Neuronal stem cell (in vitro differentiated cells): Measurements from ENCODE around the gene KIF7.

Experiments
- DNase-seq: peaks from one replicate; pipeline ENCODE4 v3.0.0-alpha.2; 2013; ENCODE audit warnings: low spot score
- H2AFZ ChIP-seq: one replicate; pipeline ENCODE4 v1.6.1; 2013; ENCODE audit warnings: mild to moderate bottlenecking, low read length, inconsistent platforms
- H2AK5ac ChIP-seq: 2 replicates; pipeline ENCODE4 v1.6.1; 2013; ENCODE audit warnings: low read depth, mild to moderate bottlenecking, inconsistent platforms, low read length, moderate library complexity, mixed read lengths
- H2BK120ac ChIP-seq: 2 replicates; pipeline ENCODE4 v1.6.1; 2013; ENCODE audit warnings: low read depth, mild to moderate bottlenecking, inconsistent platforms, low read length, moderate library complexity, mixed read lengths
- H2BK12ac ChIP-seq: one replicate; pipeline ENCODE4 v1.6.1; 2013; ENCODE audit warnings: low read length, inconsistent platforms
- H2BK15ac ChIP-seq: 2 replicates; pipeline ENCODE4 v1.6.1; 2013; ENCODE audit warnings: mild to moderate bottlenecking, low read length, inconsistent platforms, mixed read lengths
- H2BK5ac ChIP-seq: one replicate; pipeline ENCODE4 v1.6.1; 2013; ENCODE audit warnings: inconsistent platforms, mild to moderate bottlenecking, low read length, moderate library complexity
- H3K14ac ChIP-seq: one replicate; pipeline ENCODE4 v1.6.1; 2013; ENCODE audit warnings: low read length, inconsistent platforms
- H3K18ac ChIP-seq: 2 replicates; pipeline ENCODE4 v1.6.1; 2013; ENCODE audit warnings: low read length, inconsistent platforms
- H3K23ac ChIP-seq: 2 replicates; pipeline ENCODE4 v1.6.1; 2013; ENCODE audit warnings: low read depth, mild to moderate bottlenecking, mixed read lengths, low read length, inconsistent platforms; ENCODE audit not compliant: poor library complexity
- H3K27ac ChIP-seq: replicated peaks from 3 replicates; pipeline ENCODE4 v1.5.1; 2013; ENCODE audit warnings: low read length, inconsistent platforms
- H3K27me3 ChIP-seq, 3 experiments: 2 replicates each; pipeline ENCODE4 v1.6.1; 2013; ENCODE audit warnings: low read length in 3 of 3, mild to moderate bottlenecking in 2 of 3, inconsistent platforms in 1 of 3, low read depth in 1 of 3, mixed read lengths in 1 of 3, moderate library complexity in 1 of 3; ENCODE audit not compliant: control insufficient read depth in 3 of 3, insufficient read depth in 3 of 3
- H3K36me3 ChIP-seq, 2 donors: replicated peaks in 1 of 2; 2 replicates each; pipeline ENCODE4 v1.6.1; 2013; ENCODE audit warnings: low read length in 2 of 2; ENCODE audit not compliant: control insufficient read depth in 2 of 2, insufficient read depth in 2 of 2
- H3K4ac ChIP-seq: 2 replicates; pipeline ENCODE4 v1.6.1; 2013; ENCODE audit warnings: inconsistent platforms, mild to moderate bottlenecking, low read length, moderate library complexity
- H3K4me1 ChIP-seq, 2 donors: 1 replicate in 1 of 2; 2 replicates in 1 of 2; pipeline ENCODE4 v1.6.1; 2013; ENCODE audit warnings: low read length in 2 of 2, low read depth in 1 of 2; ENCODE audit not compliant: control insufficient read depth in 2 of 2, insufficient read depth in 1 of 2
- H3K4me2 ChIP-seq: one replicate; pipeline ENCODE4 v1.6.1; 2013; ENCODE audit warnings: mild to moderate bottlenecking, low read length, inconsistent platforms; ENCODE audit not compliant: insufficient read depth, poor library complexity, severe bottlenecking
- H3K4me3 ChIP-seq, 2 donors: 2 replicates each; pipeline ENCODE4 v1.5.1; 2013; ENCODE audit warnings: low read length in 2 of 2, mild to moderate bottlenecking in 2 of 2, inconsistent platforms in 1 of 2, moderate library complexity in 1 of 2
- H3K79me1 ChIP-seq: one replicate; pipeline ENCODE4 v1.6.1; 2013; ENCODE audit warnings: low read depth, mild to moderate bottlenecking, inconsistent platforms, low read length, moderate library complexity
- H3K9ac ChIP-seq: one replicate; pipeline ENCODE4 v1.6.1; 2013; ENCODE audit warnings: mild to moderate bottlenecking, low read depth, low read length, inconsistent platforms; ENCODE audit not compliant: poor library complexity
- H3K9me3 ChIP-seq, 2 donors: replicated peaks in 1 of 2; 2 replicates each; pipeline versions ENCODE3 to v1.6.1; 2013; ENCODE audit warnings: low read length in 2 of 2, mild to moderate bottlenecking in 2 of 2, inconsistent platforms in 1 of 2, low read depth in 1 of 2, mixed read lengths in 1 of 2, moderate library complexity in 1 of 2; ENCODE audit not compliant: control insufficient read depth in 2 of 2, insufficient read depth in 1 of 2
- H4K8ac ChIP-seq: one replicate; pipeline ENCODE4 v1.6.1; 2013; ENCODE audit warnings: low read depth, mild to moderate bottlenecking, inconsistent platforms, low read length, moderate library complexity
- H4K91ac ChIP-seq: one replicate; pipeline ENCODE4 v1.6.1; 2013; ENCODE audit warnings: low read length, low read depth, mild to moderate bottlenecking, inconsistent platforms; ENCODE audit not compliant: poor library complexity
- WGBS, 2 donors: extraction: QIAGEN DNeasy Blood & Tissue Kit; methylation state at CpG; one replicate each; pipeline ENCODE4 v1.1.7; 2013; ENCODE audit warnings: missing lambda C conversion rate in 2 of 2, mixed read lengths in 1 of 2; ENCODE audit not compliant: insufficient read length in 2 of 2, insufficient replicate concordance in 1 of 2; ENCODE audit errors: extremely low coverage in 2 of 2; 5-methylcytosine and 5-hydroxymethylcytosine counted together

Gene KIF7

GRCh38 chr15:89657686-89658200 lies 2.5 kb upstream of the KIF7 start:
- Histone ChIP-seq H3K4me3 (no peak overlapping the region), H2BK12ac (no peak overlapping the region), H3K9me3 (peaks cover 0 to 4% of the 10 kb centered on the region in 2 donors), H2BK120ac (no peak overlapping the region), H3K18ac (no peak overlapping the region), H3K36me3 (peaks cover under 1% of the 10 kb centered on the region in 2 donors), H3K9ac (no peak overlapping the region), H3K27me3 (peaks cover 0 to 14% (median 3%) of the 10 kb centered on the region in 3 experiments), H3K4me1 (peaks cover 2 to 5% of the 10 kb centered on the region in 2 donors), H3K23ac (no peak overlapping the region), H3K14ac (no peak overlapping the region), H3K4ac (no peak overlapping the region), H2BK5ac (no peak overlapping the region), H4K8ac (no peak overlapping the region), H2AFZ (no peak overlapping the region), H4K91ac (no peak overlapping the region), H3K27ac (no peak overlapping the region), H2AK5ac (no peak overlapping the region), H3K4me2 (no peak overlapping the region), H2BK15ac (no peak overlapping the region), H3K79me1 (peaks cover 10% of the 10 kb centered on the region)
- no peak for DNase-seq
- WGBS, 2 donors, result no CpG with 5 or more reads among the region's 5 CpGs

- no peak overlapping the region for H3K23ac ChIP-seq
- no CpG with 5 or more reads among the region's 7 CpGs for WGBS, 2 donors
- H2BK5ac ChIP-seq, result no peak overlapping the region
- no peak overlapping the region for H4K8ac ChIP-seq
- H3K27me3 ChIP-seq, result peaks cover 0 to 12% (median 3%) of the 10 kb centered on the region in 3 experiments
- H3K36me3 ChIP-seq, result peaks cover 7 to 13% of the 10 kb centered on the region in 2 donors
- H2BK120ac ChIP-seq, result no peak overlapping the region
- H3K4me1 ChIP-seq, result peaks cover 2 to 5% of the 10 kb centered on the region in 2 donors
- no peak overlapping the region for H3K27ac ChIP-seq
- no peak overlapping the region for H3K4ac ChIP-seq
- H3K18ac ChIP-seq, result no peak overlapping the region
- no peak overlapping the region for H2BK15ac ChIP-seq
- no peak overlapping the region for H3K4me3 ChIP-seq
- H3K9ac ChIP-seq, result no peak overlapping the region
- peaks cover 0 to 4% of the 10 kb centered on the region in 2 donors for H3K9me3 ChIP-seq
- no peak overlapping the region for H3K14ac ChIP-seq
- H2BK12ac ChIP-seq, result no peak overlapping the region
- DNase-seq, result no peak
- no peak overlapping the region for H4K91ac ChIP-seq
- no peak overlapping the region for H2AFZ ChIP-seq
- no peak overlapping the region for H2AK5ac ChIP-seq
- H3K4me2 ChIP-seq, result no peak overlapping the region
- peaks cover 16% of the 10 kb centered on the region for H3K79me1 ChIP-seq
Measured at GRCh38 chr15:89656116-89656815, 999 bp upstream of the KIF7 start.

- H2BK120ac ChIP-seq, result no peak overlapping the region
- peaks cover 0 to 6% (median 0%) of the 10 kb centered on the region in 3 experiments for H3K27me3 ChIP-seq
- peak overlapping the region; percentile 96 for H3K9ac ChIP-seq
- H2AFZ ChIP-seq, result peak overlapping the region; percentile 99
- DNase-seq, result no peak
- H3K79me1 ChIP-seq, result peaks cover 16% of the 10 kb centered on the region
- peaks cover 2 to 5% of the 10 kb centered on the region in 2 donors for H3K4me1 ChIP-seq
- H3K23ac ChIP-seq, result peak overlapping the region; percentile 65
- no peak overlapping the region for H4K8ac ChIP-seq
- peak overlapping the region; percentile 90 to 92 for H3K4me3 ChIP-seq
- no peak overlapping the region for H3K4ac ChIP-seq
- peaks cover 11 to 17% of the 10 kb centered on the region in 2 donors for H3K36me3 ChIP-seq
- H4K91ac ChIP-seq, result no peak overlapping the region
- peak overlapping the region; percentile 56 for H2AK5ac ChIP-seq
- no peaks in the 10 kb centered on the region for H3K9me3 ChIP-seq
- H2BK5ac ChIP-seq, result no peak overlapping the region
- H3K4me2 ChIP-seq, result peak overlapping the region; percentile 80
- no peak overlapping the region for H3K18ac ChIP-seq
- no peak overlapping the region for H2BK15ac ChIP-seq
- H3K14ac ChIP-seq, result peak overlapping the region; percentile 31
- H2BK12ac ChIP-seq, result no peak overlapping the region
- H3K27ac ChIP-seq, result no peak overlapping the region
- no CpG with 5 or more reads among the region's 14 CpGs for WGBS, 2 donors
Measured at GRCh38 chr15:89654301-89654761, 936 bp downstream of the KIF7 start.

GRCh38 chr15:89653578-89653977 lies 1.7 kb downstream of the KIF7 start:
- H3K23ac ChIP-seq, result no peak overlapping the region
- no CpG with 5 or more reads among the region's 2 CpGs for WGBS, 2 donors
- H3K4me3 ChIP-seq, result no peak overlapping the region
- no peak overlapping the region for H2BK120ac ChIP-seq
- no peak overlapping the region for H2BK15ac ChIP-seq
- H3K4me2 ChIP-seq, result no peak overlapping the region
- no peak overlapping the region for H3K27ac ChIP-seq
- no peak overlapping the region for H3K18ac ChIP-seq
- H4K8ac ChIP-seq, result no peak overlapping the region
- no peaks in the 10 kb centered on the region for H3K9me3 ChIP-seq
- no peak overlapping the region for H2AK5ac ChIP-seq
- no peak overlapping the region for H4K91ac ChIP-seq
- no peak overlapping the region for H3K9ac ChIP-seq
- peaks cover 2 to 5% of the 10 kb centered on the region in 2 donors for H3K4me1 ChIP-seq
- no peak overlapping the region for H3K4ac ChIP-seq
- H2BK5ac ChIP-seq, result no peak overlapping the region
- no peak overlapping the region for H2BK12ac ChIP-seq
- peaks cover 18% of the 10 kb centered on the region for H3K79me1 ChIP-seq
- DNase-seq, result no peak
- H2AFZ ChIP-seq, result no peak overlapping the region
- H3K36me3 ChIP-seq, result peaks cover 15 to 18% of the 10 kb centered on the region in 2 donors
- H3K14ac ChIP-seq, result no peak overlapping the region
- peaks cover 0 to 6% (median 0%) of the 10 kb centered on the region in 3 experiments for H3K27me3 ChIP-seq
